C1 segment of cervical spinal cord (tissue), 14 donors: Measurements from ENCODE around the gene CTNNA1.

Experiments
- DNase-seq, 14 donors: peaks; one replicate each; lab custom pipeline; 2025; lab: John Stamatoyannopoulos, UW

The CTNNA1 gene

GRCh38 chr5:138948471-138949222, 195.4 kb downstream of the CTNNA1 start:
- DNase-seq, result no peak

GRCh38 chr5:138949223-138949574, 196.0 kb downstream of the CTNNA1 start:
- DNase-seq, result no peak

GRCh38 chr5:138949988-138950387, 196.8 kb downstream of the CTNNA1 start:
- DNase-seq, result peak in 1 of 14 donors; percentile 57

- peak in 9 of 14 donors; percentile 18 to 79 (median 55) for DNase-seq
Observed at GRCh38 chr5:138950421-138951031, 197.3 kb downstream of the CTNNA1 start.

GRCh38 chr5:138951091-138951985, 198.1 kb downstream of the CTNNA1 start:
- DNase-seq, result no peak

- DNase-seq, result no peak
Observed at GRCh38 chr5:138951986-138952735, 198.9 kb downstream of the CTNNA1 start.

GRCh38 chr5:138952962-138953361, 199.7 kb downstream of the CTNNA1 start:
- DNase-seq, result peak in 5 of 14 donors; percentile 56 to 82 (median 68)

GRCh38 chr5:138953387-138954256, 200.4 kb downstream of the CTNNA1 start:
- DNase-seq, result peak in 12 of 14 donors; percentile 58 to 89 (median 79)

GRCh38 chr5:138954257-138955012, 201.2 kb downstream of the CTNNA1 start:
- DNase-seq, result peak in 2 of 14 donors; percentile 42 to 57

GRCh38 chr5:138955013-138955660, 201.9 kb downstream of the CTNNA1 start:
- DNase-seq, result peak in 9 of 14 donors; percentile 19 to 73 (median 43)

GRCh38 chr5:138955671-138956295, 202.6 kb downstream of the CTNNA1 start:
- no peak for DNase-seq

GRCh38 chr5:138956801-138957200, 203.6 kb downstream of the CTNNA1 start:
- DNase-seq, result no peak

GRCh38 chr5:138960145-138960692, 207.0 kb downstream of the CTNNA1 start:
- no peak for DNase-seq

- no peak for DNase-seq
Observed at GRCh38 chr5:138961221-138961620, 208.0 kb downstream of the CTNNA1 start.

- DNase-seq, result no peak
Observed at GRCh38 chr5:138961729-138962128, 208.5 kb downstream of the CTNNA1 start.

- DNase-seq, result no peak
Observed at GRCh38 chr5:138962614-138963370, 209.6 kb downstream of the CTNNA1 start.

- no peak for DNase-seq
Observed at GRCh38 chr5:138963763-138964371, 210.6 kb downstream of the CTNNA1 start.
